Measurements from ENCODE around the gene RAB3IL1.

DNA sequence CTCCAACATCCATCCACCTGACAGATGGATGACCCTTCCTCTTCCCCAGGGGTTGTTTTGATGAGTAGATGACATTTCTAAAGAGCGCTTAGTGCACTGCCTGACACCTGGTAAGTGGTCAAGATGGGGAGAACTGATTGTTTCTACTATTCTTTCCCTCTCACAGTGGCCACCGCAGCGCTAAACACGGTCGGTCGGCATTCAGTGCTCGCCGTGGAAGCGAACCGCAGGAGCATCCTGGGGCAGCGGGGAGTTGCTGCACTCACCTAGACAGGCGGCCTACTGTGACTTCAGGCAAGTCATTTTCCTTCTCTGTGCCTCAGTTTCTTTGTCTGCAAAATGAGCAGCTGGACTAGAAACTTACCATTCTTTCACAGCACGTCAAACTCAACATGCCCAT lies 27.8 kb upstream of the RAB3IL1 start:
- TF ChIP-seq, protein P1, sequence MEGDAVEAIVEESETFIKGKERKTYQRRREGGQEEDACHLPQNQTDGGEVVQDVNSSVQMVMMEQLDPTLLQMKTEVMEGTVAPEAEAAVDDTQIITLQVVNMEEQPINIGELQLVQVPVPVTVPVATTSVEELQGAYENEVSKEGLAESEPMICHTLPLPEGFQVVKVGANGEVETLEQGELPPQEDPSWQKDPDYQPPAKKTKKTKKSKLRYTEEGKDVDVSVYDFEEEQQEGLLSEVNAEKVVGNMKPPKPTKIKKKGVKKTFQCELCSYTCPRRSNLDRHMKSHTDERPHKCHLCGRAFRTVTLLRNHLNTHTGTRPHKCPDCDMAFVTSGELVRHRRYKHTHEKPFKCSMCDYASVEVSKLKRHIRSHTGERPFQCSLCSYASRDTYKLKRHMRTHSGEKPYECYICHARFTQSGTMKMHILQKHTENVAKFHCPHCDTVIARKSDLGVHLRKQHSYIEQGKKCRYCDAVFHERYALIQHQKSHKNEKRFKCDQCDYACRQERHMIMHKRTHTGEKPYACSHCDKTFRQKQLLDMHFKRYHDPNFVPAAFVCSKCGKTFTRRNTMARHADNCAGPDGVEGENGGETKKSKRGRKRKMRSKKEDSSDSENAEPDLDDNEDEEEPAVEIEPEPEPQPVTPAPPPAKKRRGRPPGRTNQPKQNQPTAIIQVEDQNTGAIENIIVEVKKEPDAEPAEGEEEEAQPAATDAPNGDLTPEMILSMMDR (IDR thresholded peaks at IDR 0.05): no peak
- TF ChIP-seq POLR2AphosphoS5 (IDR thresholded peaks at IDR 0.05) (no peak), POLR2A (IDR thresholded peaks at IDR 0.05) (no peak)

Data from breast epithelium (tissue), 3 donors.